ENCODE results near the gene NDRG3. TPM values are rescaled to one million over a fixed set of nuclear protein-coding genes. Genes with fewer than 3 reads are reported as not detected.

The NDRG3 gene
- total and polyA plus RNA-seq, 2 of the 4 experiments (the other 2 are of a cell fraction) = 24.8 to 34.2 TPM

GRCh38 chr20:36756496-36756895, 10.6 kb upstream of the NDRG3 start:
- H3K18ac ChIP-seq (ENCODE audit: low read depth, low read length) = no peak overlapping the region
- H3K56ac ChIP-seq (ENCODE audit: extremely low read depth, insufficient read depth, low read length) = no peak overlapping the region
- no peak overlapping the region for H3K4me3 ChIP-seq (ENCODE audit: insufficient read depth, low read depth, low read length)
- no peaks in the 10 kb centered on the region for H3K4me1 ChIP-seq (ENCODE audit: control insufficient read depth, insufficient read depth, low read length)
- no peak overlapping the region for H2BK15ac ChIP-seq (ENCODE audit: low read depth, low read length)
- no peak overlapping the region for H2BK120ac ChIP-seq (ENCODE audit: low read depth, low read length)
- H3K14ac ChIP-seq (replicated peaks; ENCODE audit: low read depth, low read length) = no peak overlapping the region
- DNase-seq (no peak), ATAC-seq (ENCODE audit: low read depth) (no peak)
- no peak overlapping the region for H3K4ac ChIP-seq (ENCODE audit: low read depth, low read length)
- in situ Hi-C loops (cut with MboI; ENCODE audit: low sequenced_read_pairs) (loop anchor here (10.0 kb wide), 1 partner anchor 142 kb away; no protein-coding TSS in a partner anchor), dilution Hi-C loops (cut with HindIII; ENCODE audit: low sequenced_read_pairs, unreplicated experiment) (no loop called here), intact Hi-C loops (cut with micrococcal nuclease) (no loop called here)
- H3K36me3 ChIP-seq (ENCODE audit: control insufficient read depth, insufficient read depth, low read length) = peaks cover 8% of the 10 kb centered on the region
- no peak overlapping the region for H4K5ac ChIP-seq (ENCODE audit: low read depth, low read length)
- H3K23ac ChIP-seq (ENCODE audit: low read depth, low read length) = no peak overlapping the region
- no peak overlapping the region for H2AK9ac ChIP-seq (replicated peaks; ENCODE audit: low read depth, low read length, poor library complexity)
- no peak overlapping the region for H3K4me2 ChIP-seq (ENCODE audit: low read depth, low read length)
- no peaks in the 10 kb centered on the region for H3K79me1 ChIP-seq (ENCODE audit: low read depth in 1 of 2, low read length in 2 of 2)
- H3K9me3 ChIP-seq (ENCODE audit: control insufficient read depth, insufficient read depth, low read length) = no peaks in the 10 kb centered on the region
- ChIA-PET POLR2A (ENCODE audit: unreplicated experiment) (no interaction called here), CTCF (no interaction called here)
- TF ChIP-seq CHD1 (IDR thresholded peaks at IDR 0.05; ENCODE audit: low read depth, low read length) = no peak
- no peak overlapping the region for H3K27ac ChIP-seq (ENCODE audit: insufficient read depth, low read length)
- H2BK20ac ChIP-seq (ENCODE audit: low read depth, low read length) = no peak overlapping the region
- no peak overlapping the region for H2BK5ac ChIP-seq (ENCODE audit: low read depth, low read length, poor library complexity, severe bottlenecking)
- H2AFZ ChIP-seq (replicated peaks; ENCODE audit: low read length, poor library complexity) = no peak overlapping the region
- no peaks in the 10 kb centered on the region for H3K9me1 ChIP-seq (ENCODE audit: insufficient read depth, low read length)
- no peak overlapping the region for H4K91ac ChIP-seq (ENCODE audit: insufficient read depth, low read depth, low read length)
- no TSS peak for BruUV-seq (replicated peaks)
- H3K9ac ChIP-seq (ENCODE audit: low read depth, low read length) = no peak overlapping the region
- H2AK5ac ChIP-seq (ENCODE audit: low read depth, low read length) = no peak overlapping the region
- H3K27me3 ChIP-seq (ENCODE audit: control insufficient read depth, insufficient read depth, low read length) = no peaks in the 10 kb centered on the region
- no peak overlapping the region for H4K8ac ChIP-seq (ENCODE audit: low read depth in 2 of 2, low read length in 2 of 2)
- peaks cover 8% of the 10 kb centered on the region; the same call in 1 of the 2 replicates for H4K20me1 ChIP-seq (ENCODE audit: insufficient read depth, low read length)
